Body of pancreas (tissue), 4 donors: ENCODE data around the gene IDE.

ENCODE experiments used
- CTCF ChIP-seq, 7 experiments: fragments of 450-650 bp in 4 of 7; fragments of 200-600 bp in 3 of 7; sonication (generic) in 3 of 7; IDR thresholded peaks; one replicate each; pipeline ENCODE4 v1.5.1; 2016 to 2019; ENCODE audit warnings: antibody characterized with exemption in 7 of 7
- POLR2A ChIP-seq, 3 donors: fragments of 450-650 bp; IDR thresholded peaks; one replicate each; pipeline ENCODE4 v1.6.1; 2016; ENCODE audit warnings: antibody characterized with exemption in 3 of 3, mild to moderate bottlenecking in 2 of 3

DNA sequence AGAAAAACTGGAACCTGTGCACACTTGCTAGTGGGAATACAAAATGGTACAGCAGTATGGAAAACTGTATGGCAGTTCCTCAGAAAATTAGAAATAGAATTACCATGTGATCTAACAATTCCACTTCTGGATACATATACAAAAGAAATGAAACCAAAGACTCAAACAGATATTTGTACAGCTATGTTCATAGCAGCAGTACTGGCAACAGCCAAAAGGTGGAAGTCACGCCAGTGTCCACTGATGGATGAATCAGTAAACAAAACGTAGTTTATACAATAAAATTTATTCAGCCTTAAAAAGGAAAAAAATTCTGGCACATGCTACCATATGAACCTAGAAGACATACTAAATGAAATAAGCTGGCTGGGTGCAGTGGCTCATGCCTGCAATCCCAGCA lies 23.0 kb downstream of the IDE start:
- TF ChIP-seq CTCF (IDR thresholded peaks at IDR 0.05) (no peak), POLR2A (IDR thresholded peaks at IDR 0.05) (no peak)
